8988T (cell line): Measurements from ENCODE around the gene ZBTB12.
"Not testable (repeated sequence)": the region's sequence is repeated elsewhere in the genome, so short reads cannot be mapped to it uniquely, and the experiment has no call there.

Source experiments
- DNase-seq: peaks from one replicate; pipeline ENCODE4 v3.0.0; 2011

ZBTB12 gene

GRCh38 chr6:31874836-31875572 is 26.9 kb downstream of the ZBTB12 start:
- DNase-seq, result no peak

DNA sequence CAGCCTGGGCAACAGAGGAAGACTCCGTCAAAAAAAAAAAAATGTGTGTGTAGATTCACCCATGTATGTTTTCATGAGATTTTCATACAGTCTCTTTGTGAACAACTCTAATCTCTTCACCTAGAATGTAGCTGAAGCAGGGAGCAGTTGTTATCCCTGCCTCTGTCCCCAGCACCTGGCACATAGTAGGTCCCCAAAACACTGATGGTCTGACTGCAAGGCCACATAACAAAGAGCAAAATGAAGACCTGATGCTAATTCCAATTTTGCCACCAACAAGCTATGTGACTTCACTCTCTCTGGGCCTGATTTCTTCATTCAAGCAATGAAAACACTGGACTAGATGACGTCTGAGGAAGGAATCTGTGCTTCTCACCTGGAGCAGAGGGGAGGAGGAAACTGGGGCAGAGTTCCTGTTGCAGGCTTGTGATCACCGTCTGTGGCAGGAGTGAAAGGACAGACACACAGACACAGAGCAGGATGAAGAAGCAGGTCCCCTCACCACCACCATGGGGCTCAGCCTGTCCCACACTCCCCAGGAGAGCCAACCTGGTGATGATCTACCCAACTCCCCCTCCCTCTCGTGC is 27.7 kb downstream of the ZBTB12 start:
- DNase-seq, result no peak

DNA sequence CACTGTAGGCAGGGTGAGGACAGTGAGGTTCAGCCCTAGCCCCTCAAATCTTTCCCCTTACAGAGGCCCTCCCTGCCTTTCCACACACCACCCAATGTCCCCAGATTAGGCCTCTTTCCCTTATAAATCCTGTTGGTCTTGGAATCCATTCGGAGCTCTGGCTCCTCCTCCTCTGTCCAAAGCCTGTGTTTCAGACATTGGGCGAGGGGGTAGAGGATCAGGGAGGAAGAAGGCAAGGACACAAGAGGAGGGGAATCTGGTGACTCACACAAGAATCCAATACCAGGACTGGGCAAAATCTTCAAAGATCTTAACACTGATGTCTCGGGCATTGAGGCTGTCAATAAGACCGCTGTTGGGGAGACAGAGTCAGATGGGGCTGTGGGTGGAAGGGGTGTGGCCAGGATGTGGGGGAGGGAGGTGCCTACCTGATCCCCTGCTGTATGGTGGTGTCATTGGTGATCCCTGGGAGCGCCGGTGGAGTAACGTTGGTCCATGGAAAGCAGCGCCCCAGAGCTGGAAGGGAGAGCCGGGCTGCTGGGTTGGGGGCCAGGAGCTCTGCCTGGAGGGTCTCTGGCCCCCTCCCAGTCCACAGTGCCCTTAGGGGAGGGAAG is 30.7 kb downstream of the ZBTB12 start:
- no peak for DNase-seq

DNA sequence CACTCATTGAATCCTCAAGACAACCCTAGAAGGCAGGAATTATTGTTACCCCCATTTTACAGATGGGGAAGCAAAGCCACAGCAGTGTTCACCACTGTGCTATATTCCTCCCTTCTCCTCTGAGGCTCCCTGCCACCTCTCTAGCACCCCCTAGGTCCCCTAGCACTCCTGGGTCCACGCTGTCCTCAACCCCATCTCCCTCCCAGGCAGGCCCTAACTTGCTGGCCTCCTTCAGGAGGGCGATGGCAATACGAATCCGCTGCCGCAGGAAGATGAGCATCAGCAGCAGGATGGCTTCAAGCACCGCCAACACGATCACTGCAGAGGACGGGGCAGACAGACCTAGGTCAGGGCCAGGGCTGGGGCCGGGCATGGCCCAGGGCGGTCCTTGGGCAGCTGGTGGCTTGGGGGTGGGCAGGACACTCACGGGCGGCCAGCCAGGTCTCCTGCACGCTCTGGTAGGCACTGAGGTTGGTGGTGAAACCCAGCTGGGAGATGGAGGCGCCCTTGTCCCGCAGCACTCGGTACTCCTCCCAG is 31.4 kb downstream of the ZBTB12 start:
- no peak for DNase-seq

- DNase-seq, result no peak
Measured at GRCh38 chr6:31869343-31869742, 32.5 kb downstream of the ZBTB12 start.

GRCh38 chr6:31868658-31868971 is 33.3 kb downstream of the ZBTB12 start:
- not testable (repeated sequence) for DNase-seq

DNA sequence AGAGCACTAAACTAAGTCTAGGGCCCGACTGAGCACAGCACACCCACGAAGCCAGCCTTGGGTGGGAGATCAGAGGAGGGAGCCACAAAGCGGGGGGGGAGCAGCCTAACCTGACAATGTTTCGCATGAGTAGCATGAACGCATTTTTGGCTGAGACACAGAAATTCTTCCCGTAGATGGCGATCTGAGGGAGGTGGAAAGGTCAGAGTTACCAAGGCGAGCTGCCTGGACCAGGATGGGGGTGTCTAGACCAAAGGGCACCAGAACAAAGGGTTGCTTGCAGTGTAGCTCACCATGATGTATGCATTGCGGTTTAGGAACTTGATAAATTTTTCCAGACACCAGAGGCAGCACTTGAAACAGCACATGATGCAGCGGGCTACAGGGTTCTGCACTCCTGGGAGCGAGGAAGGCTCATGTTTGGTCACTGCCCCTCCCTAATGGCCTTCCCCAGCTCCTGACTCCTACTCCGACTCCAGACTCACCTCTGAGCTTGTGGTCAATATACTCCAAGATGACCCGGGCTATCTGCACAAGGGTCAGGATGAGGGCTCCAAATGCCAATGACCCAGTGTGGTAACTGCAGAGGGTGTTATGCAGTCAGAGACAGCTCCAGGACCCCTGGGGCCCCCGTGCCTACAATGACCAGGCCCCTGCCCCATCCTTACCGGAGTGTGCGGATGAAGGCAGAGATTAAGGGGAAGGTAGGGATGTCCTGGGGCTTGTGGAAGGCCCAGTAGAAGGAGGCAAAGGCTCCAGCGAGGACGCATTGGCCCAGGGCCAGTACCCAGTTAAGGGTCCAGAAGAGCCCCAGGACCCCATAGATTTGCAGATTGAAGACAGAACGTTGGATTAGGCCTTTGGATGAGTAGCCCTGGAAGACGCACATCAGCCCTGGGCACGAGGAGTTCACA is 36.4 kb downstream of the ZBTB12 start:
- DNase-seq, result no peak

DNA sequence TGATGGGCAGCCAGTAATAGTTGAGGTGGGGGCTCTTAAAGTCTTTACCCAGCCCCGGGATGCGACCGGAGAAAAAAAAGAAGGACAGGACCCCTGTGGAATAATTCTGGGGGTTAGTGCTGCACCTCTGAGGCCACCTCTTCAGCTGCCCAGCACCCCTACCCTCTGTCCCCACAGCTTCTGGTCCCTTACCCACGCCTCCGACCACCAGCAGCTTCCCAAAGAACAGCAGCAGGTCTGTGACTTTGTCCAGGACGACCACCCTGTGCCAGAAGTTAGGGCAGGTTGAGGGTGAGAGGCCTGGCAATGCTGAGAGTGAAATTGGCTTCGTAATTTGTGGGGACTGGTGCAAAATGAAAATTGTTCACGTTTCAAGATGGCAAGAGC is 37.1 kb downstream of the ZBTB12 start:
- no peak for DNase-seq

- DNase-seq, result not testable (repeated sequence)
Measured at GRCh38 chr6:31864123-31864562, 37.7 kb downstream of the ZBTB12 start.

DNA sequence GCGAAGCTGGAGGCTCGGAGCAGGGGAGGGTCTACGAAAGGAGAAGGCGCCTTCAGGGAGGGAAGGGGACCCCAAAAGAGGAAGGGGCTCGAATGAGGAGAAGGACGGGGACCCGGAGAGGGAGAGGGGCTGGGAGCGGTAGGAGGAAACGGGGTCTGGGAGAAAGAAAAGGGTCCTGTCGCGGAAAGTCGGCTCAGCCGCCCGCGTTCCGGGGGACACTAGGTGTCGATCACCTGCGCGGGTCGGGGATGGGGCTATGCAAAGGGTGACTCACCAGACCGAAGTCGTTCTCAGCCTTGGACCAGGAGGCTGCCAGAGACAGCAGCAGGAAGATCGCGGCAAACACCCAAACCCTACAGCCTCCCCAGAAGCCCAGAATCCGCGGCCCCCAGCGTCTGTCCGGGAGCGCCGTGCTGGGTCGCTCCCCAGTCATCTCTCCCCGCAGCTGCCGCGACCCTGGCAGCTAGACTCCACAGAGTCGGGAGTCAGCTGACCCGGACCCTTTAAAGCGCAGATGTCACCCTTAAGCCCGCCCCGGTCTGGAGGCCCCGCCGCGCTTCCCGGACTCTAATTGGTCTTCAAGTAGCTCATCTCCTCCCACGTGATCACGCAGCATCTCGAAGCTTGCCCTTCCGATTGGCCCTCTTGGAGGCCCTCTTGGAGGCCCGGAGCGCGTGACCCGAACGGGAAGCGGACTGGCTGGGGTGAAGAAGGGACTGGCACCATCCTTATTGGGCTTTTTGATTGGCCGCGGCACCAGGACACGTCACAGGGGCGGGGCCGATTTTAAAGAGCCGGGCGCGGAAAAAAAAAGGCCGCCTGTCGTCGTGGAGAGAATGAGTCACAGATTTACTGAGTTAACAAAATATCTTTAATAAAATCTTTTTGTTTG is 39.3 kb downstream of the ZBTB12 start, which contains the start of gene NEU1:
Gene NEU1 (minus strand): TSS at position 478 of the 892 bp plus-strand sequence. CDS start 45 bp downstream, at position 433.
- DNase-seq, result peak; percentile 82

- no peak for DNase-seq
Measured at GRCh38 chr6:31861919-31862343, 40.0 kb downstream of the ZBTB12 start.

GRCh38 chr6:31861150-31861549 is 40.7 kb downstream of the ZBTB12 start:
- DNase-seq, result no peak

GRCh38 chr6:31860349-31860748 is 41.5 kb downstream of the ZBTB12 start:
- DNase-seq, result no peak

DNA sequence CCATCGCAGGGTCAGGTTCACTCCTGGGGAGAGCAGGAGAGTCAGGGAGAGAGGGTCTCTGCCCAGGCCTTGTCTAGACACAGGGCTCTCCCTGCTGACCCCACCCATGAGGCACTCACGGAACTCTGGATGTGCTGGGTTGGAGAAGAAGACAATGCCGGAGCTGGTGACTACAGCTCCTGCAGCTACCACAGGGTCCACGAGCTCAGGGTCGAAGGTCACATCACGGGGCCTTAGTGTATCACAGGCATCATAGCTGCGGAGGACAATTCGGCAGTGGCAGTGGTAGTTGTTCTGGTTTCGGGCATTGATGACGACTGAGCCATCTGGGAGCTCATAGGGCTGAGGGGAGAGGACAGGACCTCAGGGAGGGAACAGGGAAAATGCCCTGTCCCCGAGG is 42.0 kb downstream of the ZBTB12 start:
- no peak for DNase-seq

- no peak for DNase-seq
Measured at GRCh38 chr6:31858707-31859106, 43.2 kb downstream of the ZBTB12 start.

- DNase-seq, result not testable (repeated sequence)
Measured at GRCh38 chr6:31857774-31858173, 44.1 kb downstream of the ZBTB12 start.

- DNase-seq, result not testable (repeated sequence)
Measured at GRCh38 chr6:31851980-31852718, 49.7 kb downstream of the ZBTB12 start.

- no peak for DNase-seq
Measured at GRCh38 chr6:31851485-31851832, 50.4 kb downstream of the ZBTB12 start.

GRCh38 chr6:31850765-31851484 is 51.0 kb downstream of the ZBTB12 start:
- DNase-seq, result no peak
